A549 treated with DMSO at 1 μM for 4 hours (cell line): ENCODE measurements around the gene FANK1. TPM values are rescaled to one million over a fixed set of nuclear protein-coding genes. Genes with fewer than 3 reads are reported as not detected.

Experiments used
- total RNA-seq: library from RNA; stranded (reverse); fragments of 200-300 nt; extraction: Qiagen RNA extraction; gene quantifications from 5 replicates; pipeline ENCODE4 v1.2.3, GENCODE V29; 2022; ENCODE audit warnings: low read depth

Gene FANK1, protein sequence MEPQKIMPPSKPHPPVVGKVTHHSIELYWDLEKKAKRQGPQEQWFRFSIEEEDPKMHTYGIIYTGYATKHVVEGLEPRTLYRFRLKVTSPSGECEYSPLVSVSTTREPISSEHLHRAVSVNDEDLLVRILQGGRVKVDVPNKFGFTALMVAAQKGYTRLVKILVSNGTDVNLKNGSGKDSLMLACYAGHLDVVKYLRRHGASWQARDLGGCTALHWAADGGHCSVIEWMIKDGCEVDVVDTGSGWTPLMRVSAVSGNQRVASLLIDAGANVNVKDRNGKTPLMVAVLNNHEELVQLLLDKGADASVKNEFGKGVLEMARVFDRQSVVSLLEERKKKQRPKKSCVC
- 2.9 to 5.7 TPM (median 4.2 TPM) in 5 replicates for total RNA-seq

DNA sequence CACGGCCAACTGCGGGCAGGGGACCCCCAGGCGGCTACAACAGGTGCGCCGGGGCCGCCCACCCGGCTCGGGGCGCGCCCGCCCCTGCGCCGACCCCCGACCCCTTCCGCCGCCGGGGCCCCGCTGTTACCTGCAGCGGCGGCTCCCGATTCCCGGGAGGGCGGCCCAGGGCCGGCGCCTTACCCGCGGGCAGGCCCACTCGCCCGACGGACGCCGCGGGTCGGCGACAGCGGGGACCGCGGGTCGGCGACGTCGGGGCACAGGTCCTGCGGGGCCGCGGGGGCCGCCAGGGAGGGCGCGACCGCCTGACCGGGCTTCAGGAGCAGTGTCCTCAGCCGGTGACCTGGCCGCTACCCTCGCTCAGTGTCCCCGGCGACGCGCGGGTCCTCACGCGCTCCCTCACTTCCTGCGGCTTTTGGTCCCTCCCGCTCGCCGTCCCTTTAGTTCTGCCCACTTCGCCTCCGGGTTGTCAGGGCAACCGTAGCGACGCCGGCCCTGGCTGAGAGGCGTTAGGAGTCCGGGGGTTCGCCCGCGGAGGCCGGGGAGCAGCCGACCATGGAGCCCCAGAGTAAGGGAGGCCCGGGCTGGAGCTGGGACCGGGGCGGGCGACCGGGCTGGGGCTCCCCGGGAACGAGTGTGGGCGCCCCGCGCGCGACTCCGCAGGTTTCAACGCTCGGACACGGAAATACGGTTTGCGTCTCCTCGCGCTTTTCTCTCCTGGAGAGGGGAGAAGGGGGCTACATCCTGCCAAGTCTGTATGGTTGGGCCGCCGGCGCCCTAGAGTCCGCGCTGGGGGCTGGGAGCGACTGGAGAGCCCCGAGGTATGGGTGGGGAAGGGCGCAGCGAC lies at the start of gene FANK1:
TSS of gene FANK1 (plus strand) at position 477 of the 847 bp plus-strand sequence. CDS start at position 556, 79 bp downstream.

DNA sequence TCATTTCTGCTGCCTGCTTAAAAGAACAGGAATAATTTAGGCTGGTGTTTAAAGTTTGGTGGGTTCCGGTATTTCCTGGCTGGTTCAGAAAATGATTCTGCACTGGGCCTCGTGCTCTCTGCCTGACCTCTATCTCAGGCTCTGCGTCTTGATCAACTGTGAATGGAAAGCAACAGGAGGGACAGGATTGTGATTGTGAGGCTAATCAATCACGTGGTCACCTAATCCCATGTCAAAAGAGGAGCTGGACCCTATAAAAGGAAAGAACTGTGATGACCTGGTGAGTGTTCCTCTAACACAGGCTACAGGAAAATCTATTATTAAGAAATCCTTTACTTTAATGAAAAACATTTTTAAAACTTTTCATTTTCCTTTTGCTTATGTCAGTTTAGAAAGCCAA lies 15.2 kb upstream of the FANK1 start, which contains the start of gene DHX32:
TSS of gene DHX32 (minus strand) at position 101 of the 400 bp plus-strand sequence. CDS start 468 bp downstream, outside the sequence.

Other genes with a start within 250 kb of the FANK1 start
- not detected in 5 replicates for gene TEX36, start 213.4 kb upstream of the FANK1 start, total RNA-seq
- gene EDRF1, start 176.9 kb upstream of the FANK1 start, total RNA-seq: 14.3 to 20.3 TPM (median 19.8 TPM) in 5 replicates
- 0.03 TPM in 1 of 5 replicates, not detected in the others for gene MMP21, start 120.7 kb upstream of the FANK1 start, total RNA-seq
- 60.4 to 67.0 TPM (median 61.7 TPM) in 5 replicates for gene UROS, start 73.3 kb upstream of the FANK1 start, total RNA-seq
- 120 to 145 TPM (median 128 TPM) in 5 replicates for gene BCCIP, start 73.0 kb upstream of the FANK1 start, total RNA-seq
- gene DHX32, start 15.3 kb upstream of the FANK1 start, total RNA-seq: 39.7 to 51.2 TPM (median 49.9 TPM) in 5 replicates